Lower lobe of right lung (tissue), 2 donors: ENCODE measurements around the gene RHOT2. TPM values are rescaled to one million over a fixed set of nuclear protein-coding genes. Genes with fewer than 3 reads are reported as not detected.

Source experiments
- ATAC-seq, 2 donors: fragments of 200-7000 bp; cut with Tn5 transposase; one replicate each; pipeline ENCODE4 v1.9.1; 2020 to 2022; ENCODE audit warnings: mild to moderate bottlenecking in 2 of 2, moderate library complexity in 2 of 2
- DNase-seq: peaks from one replicate; pipeline ENCODE4 v3.0.0-alpha.2; 2020
- H3K27ac ChIP-seq: fragments of 200-600 bp; one replicate; pipeline ENCODE4 v1.8.0; 2022
- H3K27me3 ChIP-seq: fragments of 200-600 bp; one replicate; pipeline ENCODE4 v1.8.0; 2022; ENCODE audit warnings: low read depth
- H3K36me3 ChIP-seq: fragments of 200-600 bp; one replicate; pipeline ENCODE4 v1.8.0; 2022; ENCODE audit warnings: mild to moderate bottlenecking
- H3K4me1 ChIP-seq: fragments of 200-600 bp; one replicate; pipeline ENCODE4 v1.8.0; 2022
- H3K4me3 ChIP-seq: fragments of 200-600 bp; one replicate; pipeline ENCODE4 v1.8.0; 2022; ENCODE audit warnings: mild to moderate bottlenecking
- H3K9me3 ChIP-seq: fragments of 200-600 bp; one replicate; pipeline ENCODE4 v1.8.0; 2022
- CTCF ChIP-seq: fragments of 200-600 bp; IDR thresholded peaks from one replicate; pipeline ENCODE4 v1.8.0; 2022; ENCODE audit warnings: antibody characterized with exemption, mild to moderate bottlenecking
- intact Hi-C: fragments of 100-400 bp; cut with DNase I; formaldehyde crosslinking; loops from one replicate; pipeline ENCODE4 v1.11.0; 2022
- total RNA-seq: library from RNA; stranded (reverse); fragmentation: NEBNext Ultra II Directional; extraction: Animal tissue kit (Norgen Biotek cat#: 25700); gene quantifications from one replicate; pipeline ENCODE4 v1.2.1, GENCODE V29; 2021
- donor health status: DM: no; HTN: yes; CAD: no; lungs with severe emphysema.

The RHOT2 gene
- total RNA-seq, 1 donor from 2014 or later: 81.6 TPM

- H3K4me1 ChIP-seq: peaks cover 33% of the 10 kb centered on the region
- peak overlapping the region; percentile 77 for H3K4me3 ChIP-seq
These were observed 48.3 kb downstream of the RHOT2 start for GRCh38 chr16:716200-716568.

GRCh38 chr16:716768-717325 lies 48.9 kb downstream of the RHOT2 start:
- Histone ChIP-seq H3K4me1 (peaks cover 38% of the 10 kb centered on the region), H3K4me3 (no peak overlapping the region), H3K27me3 (peaks cover 10% of the 10 kb centered on the region), H3K36me3 (no peaks in the 10 kb centered on the region), H3K27ac (no peak overlapping the region), H3K9me3 (no peaks in the 10 kb centered on the region)
- intact Hi-C loops: no loop called here
- DNase-seq: no peak
- no peak for ATAC-seq
- TF ChIP-seq CTCF: no peak

More at GRCh38 chr16:716200-716568, 48.3 kb downstream of the RHOT2 start:
- H3K36me3 ChIP-seq: no peaks in the 10 kb centered on the region
- peaks cover 16% of the 10 kb centered on the region for H3K27me3 ChIP-seq
- ATAC-seq (no peak), DNase-seq (no peak)
- TF ChIP-seq CTCF: no peak
- H3K9me3 ChIP-seq: no peaks in the 10 kb centered on the region
- no peak overlapping the region for H3K27ac ChIP-seq
- intact Hi-C loops: no loop called here

GRCh38 chr16:717450-718245 lies 49.7 kb downstream of the RHOT2 start:
- Histone ChIP-seq H3K4me3 (no peak overlapping the region), H3K36me3 (peaks cover 2% of the 10 kb centered on the region), H3K27me3 (peaks cover 5% of the 10 kb centered on the region), H3K4me1 (peaks cover 40% of the 10 kb centered on the region), H3K9me3 (no peaks in the 10 kb centered on the region), H3K27ac (no peak overlapping the region)
- intact Hi-C loops: no loop called here
- ATAC-seq: no peak
- DNase-seq: no peak
- TF ChIP-seq CTCF: no peak

GRCh38 chr16:718389-718788 lies 50.5 kb downstream of the RHOT2 start:
- H3K27me3 ChIP-seq: peaks cover 5% of the 10 kb centered on the region
- H3K9me3 ChIP-seq: no peaks in the 10 kb centered on the region
- TF ChIP-seq CTCF: no peak
- ATAC-seq (no peak), DNase-seq (no peak)
- intact Hi-C loops: no loop called here
- H3K27ac ChIP-seq: no peak overlapping the region
- H3K36me3 ChIP-seq: peaks cover 5% of the 10 kb centered on the region
- no peak overlapping the region for H3K4me3 ChIP-seq
- peaks cover 40% of the 10 kb centered on the region for H3K4me1 ChIP-seq

GRCh38 chr16:718922-719321 lies 51.0 kb downstream of the RHOT2 start:
- H3K36me3 ChIP-seq: peaks cover 5% of the 10 kb centered on the region
- DNase-seq (no peak), ATAC-seq (no peak)
- intact Hi-C loops: no loop called here
- peaks cover 1% of the 10 kb centered on the region for H3K27me3 ChIP-seq
- H3K27ac ChIP-seq: no peak overlapping the region
- peaks cover 40% of the 10 kb centered on the region for H3K4me1 ChIP-seq
- no peaks in the 10 kb centered on the region for H3K9me3 ChIP-seq
- H3K4me3 ChIP-seq: no peak overlapping the region
- TF ChIP-seq CTCF: no peak
